Astrocyte (in vitro differentiated cells and primary cell): ENCODE results near the gene CELA2B. TPM values are rescaled to one million over a fixed set of nuclear protein-coding genes. Genes with fewer than 3 reads are reported as not detected.
"Not testable (repeated sequence)": the region's sequence is repeated elsewhere in the genome, so short reads cannot be mapped to it uniquely, and the experiment has no call there.

ENCODE experiments used
- DNase-seq: peaks from one replicate; pipeline ENCODE4 v3.0.0-alpha.2; 2010; ENCODE audit warnings: low read depth
- FAIRE-seq: peaks from 2 replicates; lab custom pipeline; 2011; peaks lifted over from hg19 to GRCh38; lab: Jason Lieb, UNC
- H2AFZ ChIP-seq: 2 replicates; pipeline ENCODE4 v1.6.0; 2012; ENCODE audit warnings: low read depth, low read length, inconsistent platforms
- H3K27ac ChIP-seq: 2 replicates; pipeline ENCODE4 v1.5.1; 2011; ENCODE audit warnings: low read depth, low read length, inconsistent platforms
- H3K27me3 ChIP-seq: 2 replicates; pipeline ENCODE4 v1.6.0; 2011; ENCODE audit warnings: low read length, inconsistent platforms; ENCODE audit not compliant: insufficient read depth
- H3K36me3 ChIP-seq: 2 replicates; pipeline ENCODE4 v1.5.1; 2011; ENCODE audit warnings: low read length, inconsistent platforms; ENCODE audit not compliant: insufficient read depth
- H3K4me1 ChIP-seq: 2 replicates; pipeline ENCODE4 v1.5.1; 2011; ENCODE audit warnings: low read length, inconsistent platforms; ENCODE audit not compliant: insufficient read depth
- H3K4me2 ChIP-seq: 2 replicates; pipeline ENCODE4 v1.6.0; 2012; ENCODE audit warnings: low read length, inconsistent platforms
- H3K4me3 ChIP-seq: 2 replicates; pipeline ENCODE4 v1.5.1; 2011; ENCODE audit warnings: low read depth, mild to moderate bottlenecking, low read length, inconsistent platforms; ENCODE audit not compliant: insufficient read depth
- H3K79me2 ChIP-seq: 2 replicates; pipeline ENCODE4 v1.6.0; 2012; ENCODE audit warnings: mild to moderate bottlenecking, low read length, inconsistent platforms; ENCODE audit not compliant: insufficient read depth
- H3K9ac ChIP-seq: 2 replicates; pipeline ENCODE4 v1.6.0; 2012; ENCODE audit warnings: mild to moderate bottlenecking, low read length, inconsistent platforms
- H3K9me3 ChIP-seq: 2 replicates; pipeline ENCODE4 v1.5.1; 2012; ENCODE audit warnings: low read depth, mild to moderate bottlenecking, low read length, inconsistent platforms; ENCODE audit not compliant: insufficient read depth
- H4K20me1 ChIP-seq: 2 replicates; pipeline ENCODE4 v1.6.0; 2012; ENCODE audit warnings: low read length, inconsistent platforms; ENCODE audit not compliant: insufficient read depth
- H3K27ac Mint-ChIP-seq: one replicate; pipeline ENCODE4 v1.8.0; 2021; ENCODE audit warnings: mild to moderate bottlenecking, mixed read lengths; ENCODE audit not compliant: unreplicated experiment
- H3K27me3 Mint-ChIP-seq: one replicate; pipeline ENCODE4 v1.8.0; 2021; ENCODE audit warnings: low read depth, mixed read lengths; ENCODE audit not compliant: unreplicated experiment
- H3K36me3 Mint-ChIP-seq: one replicate; pipeline ENCODE4 v1.8.0; 2021; ENCODE audit warnings: low read depth, mixed read lengths; ENCODE audit not compliant: unreplicated experiment
- H3K4me1 Mint-ChIP-seq: one replicate; pipeline ENCODE4 v1.8.0; 2021; ENCODE audit warnings: low read depth, mixed read lengths; ENCODE audit not compliant: unreplicated experiment
- H3K4me3 Mint-ChIP-seq: one replicate; pipeline ENCODE4 v1.8.0; 2021; ENCODE audit warnings: mild to moderate bottlenecking, moderate library complexity, mixed read lengths; ENCODE audit not compliant: unreplicated experiment
- H3K9me3 Mint-ChIP-seq: one replicate; pipeline ENCODE4 v1.8.0; 2021; ENCODE audit warnings: mild to moderate bottlenecking, mixed read lengths; ENCODE audit not compliant: unreplicated experiment
- CTCF ChIP-seq: IDR thresholded peaks from 2 replicates; pipeline ENCODE4 v1.5.1; 2011; ENCODE audit warnings: low read depth, mild to moderate bottlenecking, inconsistent platforms, low read length, moderate library complexity; ENCODE audit not compliant: insufficient read depth
- EZH2 ChIP-seq: IDR thresholded peaks from 2 replicates; pipeline ENCODE4 v1.6.1; 2012; ENCODE audit warnings: mild to moderate bottlenecking, low read length, inconsistent platforms; ENCODE audit not compliant: insufficient read depth
- total RNA-seq: library from RNA; stranded (reverse); gene quantifications from 2 replicates; pipeline ENCODE4 v1.2.1, GENCODE V29; 2021

CELA2B gene
- total RNA-seq, 1 donor from 2014 or later, result not detected

GRCh38 chr1:15515022-15515663, 39.2 kb downstream of the CELA2B start:
- TF ChIP-seq CTCF (no peak), EZH2 (no peak)
- no peak overlapping the region for H3K27ac Mint-ChIP-seq
- FAIRE-seq (no peak), DNase-seq (no peak)
- no peaks in the 10 kb centered on the region for H3K9me3 ChIP-seq
- H2AFZ ChIP-seq, result no peak overlapping the region
- H3K27me3 Mint-ChIP-seq, result no peaks in the 10 kb centered on the region
- no peaks in the 10 kb centered on the region for H3K27me3 ChIP-seq
- no peaks in the 10 kb centered on the region for H3K4me1 Mint-ChIP-seq
- no peaks in the 10 kb centered on the region for H3K9me3 Mint-ChIP-seq
- H3K79me2 ChIP-seq, result no peaks in the 10 kb centered on the region
- H3K36me3 Mint-ChIP-seq, result peaks cover 12% of the 10 kb centered on the region
- no peaks in the 10 kb centered on the region for H4K20me1 ChIP-seq
- H3K4me2 ChIP-seq, result no peak overlapping the region
- no peaks in the 10 kb centered on the region for H3K36me3 ChIP-seq
- H3K4me3 Mint-ChIP-seq, result no peak overlapping the region
- no peak overlapping the region for H3K27ac ChIP-seq
- no peaks in the 10 kb centered on the region for H3K4me1 ChIP-seq
- no peak overlapping the region for H3K9ac ChIP-seq
- H3K4me3 ChIP-seq, result no peak overlapping the region

GRCh38 chr1:15519625-15520024, 43.7 kb downstream of the CELA2B start:
- Histone ChIP-seq H3K4me1 (no peaks in the 10 kb centered on the region), H2AFZ (no peak overlapping the region), H3K79me2 (no peaks in the 10 kb centered on the region), H3K9me3 (no peaks in the 10 kb centered on the region), H3K27me3 (no peaks in the 10 kb centered on the region), H4K20me1 (no peaks in the 10 kb centered on the region), H3K4me3 (no peak overlapping the region), H3K27ac (no peak overlapping the region), H3K4me2 (no peak overlapping the region), H3K36me3 (no peaks in the 10 kb centered on the region), H3K9ac (no peak overlapping the region)
- DNase-seq (no peak), FAIRE-seq (no peak)
- Mint-ChIP-seq H3K27ac (no peak overlapping the region), H3K4me3 (no peak overlapping the region), H3K27me3 (no peaks in the 10 kb centered on the region), H3K36me3 (peaks cover 3% of the 10 kb centered on the region), H3K9me3 (no peaks in the 10 kb centered on the region), H3K4me1 (peaks cover 4% of the 10 kb centered on the region)
- TF ChIP-seq EZH2 (no peak), CTCF (no peak)

GRCh38 chr1:15521206-15521906, 45.5 kb downstream of the CELA2B start:
- H3K4me2 ChIP-seq, FAIRE-seq, H3K27ac Mint-ChIP-seq: not testable (repeated sequence)

More at GRCh38 chr1:15521206-15521906, 45.5 kb downstream of the CELA2B start:
- DNase-seq, H3K4me1 Mint-ChIP-seq, H3K9ac ChIP-seq, H3K4me3 Mint-ChIP-seq, H3K27me3 ChIP-seq, H4K20me1 ChIP-seq, H3K9me3 Mint-ChIP-seq, H3K79me2 ChIP-seq, H3K36me3 ChIP-seq, H3K4me3 ChIP-seq, H3K27ac ChIP-seq, H2AFZ ChIP-seq, H3K27me3 Mint-ChIP-seq, H3K9me3 ChIP-seq, H3K36me3 Mint-ChIP-seq: not testable (repeated sequence)
- H3K4me1 ChIP-seq, result peaks cover 13% of the 10 kb centered on the region
